RKO (cell line): Measurements from ENCODE around the gene PDGFB.
"Not testable (repeated sequence)": the region's sequence is repeated elsewhere in the genome, so short reads cannot be mapped to it uniquely, and the experiment has no call there.

Source experiments
- DNase-seq: peaks from one replicate; pipeline ENCODE4 v3.0.0-alpha.2; 2016; ENCODE audit warnings: low spot score

PDGFB gene

GRCh38 chr22:39226353-39226752 lies 18.4 kb downstream of the PDGFB start:
- no peak for DNase-seq

- DNase-seq, result no peak
Measured at GRCh38 chr22:39225591-39225990, 19.2 kb downstream of the PDGFB start.

- DNase-seq, result no peak
Measured at GRCh38 chr22:39224550-39224949, 20.2 kb downstream of the PDGFB start.

GRCh38 chr22:39223091-39223710 lies 21.6 kb downstream of the PDGFB start:
- DNase-seq, result no peak

GRCh38 chr22:39221999-39222686 lies 22.6 kb downstream of the PDGFB start:
- no peak for DNase-seq

GRCh38 chr22:39220890-39221850 lies 23.6 kb downstream of the PDGFB start:
- DNase-seq, result no peak

- no peak for DNase-seq
Measured at GRCh38 chr22:39220450-39220849, 24.3 kb downstream of the PDGFB start.

GRCh38 chr22:39219071-39220039 lies 25.4 kb downstream of the PDGFB start:
- peak; percentile 29 for DNase-seq

GRCh38 chr22:39218432-39218831 lies 26.4 kb downstream of the PDGFB start:
- DNase-seq, result not testable (repeated sequence)

- DNase-seq, result no peak
Measured at GRCh38 chr22:39216143-39216490, 28.7 kb downstream of the PDGFB start.

- no peak for DNase-seq
Measured at GRCh38 chr22:39215426-39216142, 29.2 kb downstream of the PDGFB start.

- DNase-seq, result no peak
Measured at GRCh38 chr22:39215070-39215396, 29.7 kb downstream of the PDGFB start.

GRCh38 chr22:39214383-39215069 lies 30.3 kb downstream of the PDGFB start:
- peak; percentile 18 for DNase-seq

- DNase-seq, result no peak
Measured at GRCh38 chr22:39214006-39214382, 30.8 kb downstream of the PDGFB start.

GRCh38 chr22:39212721-39213376 lies 31.9 kb downstream of the PDGFB start:
- no peak for DNase-seq

GRCh38 chr22:39209756-39210155 lies 35.0 kb downstream of the PDGFB start:
- DNase-seq, result no peak

- no peak for DNase-seq
Measured at GRCh38 chr22:39208013-39208680, 36.6 kb downstream of the PDGFB start.

GRCh38 chr22:39207141-39208012 lies 37.4 kb downstream of the PDGFB start:
- DNase-seq, result no peak
